NB4 (cell line): ENCODE measurements around the gene SDCBP2.

Experiments
- CTCF ChIP-seq: IDR thresholded peaks from one replicate; pipeline ENCODE4 v1.5.1; 2012; ENCODE audit warnings: low read depth, low read length
- MYC ChIP-seq: IDR thresholded peaks from 2 replicates; pipeline ENCODE4 v1.6.1; 2011; ENCODE audit warnings: low read depth, low read length
- POLR2A ChIP-seq: IDR thresholded peaks from 2 replicates; pipeline ENCODE4 v1.6.1; 2011; ENCODE audit warnings: mild to moderate bottlenecking; ENCODE audit not compliant: insufficient read length; ENCODE audit errors: extremely low read depth

GRCh38 chr20:1267809-1268374 is 61.0 kb downstream of the SDCBP2 start:
- TF ChIP-seq CTCF (no peak), MYC (no peak), POLR2A (no peak)
